UCSD-AML1 (cell line): ENCODE results near the gene KDM8.
"Not testable (repeated sequence)": the region's sequence is repeated elsewhere in the genome, so short reads cannot be mapped to it uniquely, and the experiment has no call there.

Experiments used
- DNase-seq: peaks from one replicate; lab custom pipeline; 2025; ENCODE audit not compliant: unreplicated experiment; lab: John Stamatoyannopoulos, UW

The KDM8 gene

DNA sequence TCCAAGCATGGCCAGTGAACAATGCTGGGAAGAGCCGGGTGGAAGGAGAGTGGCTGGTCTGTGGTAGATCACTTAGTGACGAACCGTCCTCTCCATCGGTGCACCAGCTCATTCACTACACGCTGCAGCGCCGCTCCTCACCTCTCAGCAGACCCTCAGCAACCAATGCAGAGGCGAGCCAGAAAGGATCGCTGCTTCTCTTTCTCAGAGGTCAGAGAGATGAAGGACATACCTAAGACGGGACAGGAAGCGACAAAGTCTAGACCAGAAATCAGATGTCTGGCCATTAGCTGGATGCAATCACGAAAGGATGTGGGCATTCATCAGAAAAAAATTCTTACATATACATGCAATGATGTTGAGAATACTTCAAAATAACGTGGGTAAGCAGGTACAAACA is 38.3 kb downstream of the KDM8 start:
- DNase-seq = no peak

DNA sequence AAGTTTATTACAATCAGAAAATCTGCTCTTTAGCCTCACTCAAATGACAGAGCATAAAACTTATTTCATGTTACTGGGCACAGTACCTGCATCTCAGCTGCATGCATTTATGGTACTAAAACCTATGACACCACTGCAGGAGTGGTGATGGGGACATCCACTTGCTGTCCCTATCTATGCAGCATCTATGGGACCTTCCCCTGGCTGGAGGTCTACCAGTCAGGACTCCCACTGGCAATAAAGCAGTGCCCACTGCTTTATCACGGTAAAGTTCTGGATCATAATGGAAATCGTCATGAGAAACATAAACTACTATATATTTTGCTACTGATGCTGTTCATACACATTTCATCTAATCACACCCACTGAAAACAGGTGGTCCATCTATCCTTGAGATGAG is 39.1 kb downstream of the KDM8 start:
- DNase-seq = no peak

DNA sequence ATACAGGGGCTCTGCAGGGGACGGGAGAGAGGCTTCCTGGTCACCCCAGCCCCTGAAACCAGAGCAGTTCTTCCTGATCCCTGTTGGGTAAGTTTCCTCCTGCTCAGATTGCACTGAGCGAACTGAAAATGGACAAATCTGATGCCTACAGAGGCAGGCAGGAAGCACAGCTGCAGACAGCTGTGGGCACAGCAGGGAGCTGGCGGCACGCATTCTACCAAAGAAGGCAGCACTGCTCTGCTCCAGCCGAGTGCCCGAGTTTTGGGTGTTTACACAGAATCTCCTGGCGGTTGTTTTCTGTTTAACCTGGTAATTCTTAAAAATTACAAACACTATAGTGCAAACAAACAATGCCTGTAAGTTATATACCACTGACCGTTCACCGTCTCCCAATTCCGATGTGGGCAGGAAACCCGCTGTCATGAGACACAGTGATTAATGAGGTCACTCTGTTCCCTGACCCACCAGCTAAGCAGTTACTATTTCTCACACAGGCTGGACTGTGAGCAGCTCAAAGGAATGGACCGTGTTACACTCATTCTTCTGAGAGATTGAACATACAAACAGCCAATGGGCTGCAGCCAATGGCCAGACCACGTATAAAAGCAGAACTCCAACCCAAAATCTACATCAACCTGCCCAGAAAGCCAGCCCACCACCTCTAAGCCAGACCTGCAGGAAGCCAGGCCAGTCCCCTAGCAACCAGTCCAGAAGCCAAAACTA is 39.7 kb downstream of the KDM8 start:
- DNase-seq = peak; percentile 66

DNA sequence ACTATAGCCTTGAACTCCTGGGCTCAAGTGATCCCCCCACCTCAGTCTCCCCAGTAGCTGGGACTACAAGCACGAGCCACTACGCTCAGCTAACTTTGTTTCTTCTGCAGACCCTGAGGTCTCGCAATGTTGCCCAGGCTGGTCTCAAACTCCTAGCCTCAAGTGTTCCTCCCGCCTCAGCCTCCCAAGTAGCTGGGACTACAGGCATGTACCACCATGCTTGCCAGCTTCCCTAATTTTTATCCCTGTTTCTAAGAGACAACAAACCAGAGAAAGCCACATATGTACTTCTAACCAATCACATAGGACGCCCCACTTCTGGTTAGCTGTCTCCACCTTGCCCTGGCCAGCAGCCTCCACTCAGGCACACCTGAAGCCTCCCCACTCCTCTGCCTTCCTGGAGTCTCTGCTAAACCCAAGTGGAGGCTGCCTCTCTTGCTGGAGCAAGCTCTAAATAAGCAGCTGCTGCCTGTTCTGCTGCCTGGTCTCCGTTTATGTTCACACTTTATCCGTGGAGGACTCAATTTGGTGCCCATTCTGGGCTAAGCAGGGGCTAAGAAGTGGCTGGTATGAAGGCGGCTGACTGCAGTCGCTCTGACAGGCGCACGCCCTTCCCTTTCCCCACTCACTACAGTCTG is 40.5 kb downstream of the KDM8 start:
- DNase-seq = no peak

DNA sequence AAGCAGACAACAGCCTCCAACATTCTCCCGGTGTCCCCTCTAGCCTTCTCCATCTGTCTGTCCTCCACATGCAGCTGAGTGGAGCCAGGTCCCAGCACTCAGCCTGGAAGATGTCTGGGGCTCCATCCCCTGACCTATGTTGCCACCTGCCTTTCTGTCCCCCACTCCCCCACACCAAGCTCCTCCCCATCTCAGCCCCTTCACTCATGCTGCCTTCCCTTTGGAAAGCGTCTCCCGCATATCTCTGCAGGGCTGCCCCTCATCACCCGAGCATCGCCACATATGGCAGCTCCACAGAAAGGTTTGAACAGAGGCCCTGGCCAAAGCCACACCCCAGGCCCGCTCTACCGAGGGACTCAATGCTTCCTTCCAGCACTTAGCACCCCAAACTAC is 41.0 kb downstream of the KDM8 start:
- DNase-seq = no peak

DNA sequence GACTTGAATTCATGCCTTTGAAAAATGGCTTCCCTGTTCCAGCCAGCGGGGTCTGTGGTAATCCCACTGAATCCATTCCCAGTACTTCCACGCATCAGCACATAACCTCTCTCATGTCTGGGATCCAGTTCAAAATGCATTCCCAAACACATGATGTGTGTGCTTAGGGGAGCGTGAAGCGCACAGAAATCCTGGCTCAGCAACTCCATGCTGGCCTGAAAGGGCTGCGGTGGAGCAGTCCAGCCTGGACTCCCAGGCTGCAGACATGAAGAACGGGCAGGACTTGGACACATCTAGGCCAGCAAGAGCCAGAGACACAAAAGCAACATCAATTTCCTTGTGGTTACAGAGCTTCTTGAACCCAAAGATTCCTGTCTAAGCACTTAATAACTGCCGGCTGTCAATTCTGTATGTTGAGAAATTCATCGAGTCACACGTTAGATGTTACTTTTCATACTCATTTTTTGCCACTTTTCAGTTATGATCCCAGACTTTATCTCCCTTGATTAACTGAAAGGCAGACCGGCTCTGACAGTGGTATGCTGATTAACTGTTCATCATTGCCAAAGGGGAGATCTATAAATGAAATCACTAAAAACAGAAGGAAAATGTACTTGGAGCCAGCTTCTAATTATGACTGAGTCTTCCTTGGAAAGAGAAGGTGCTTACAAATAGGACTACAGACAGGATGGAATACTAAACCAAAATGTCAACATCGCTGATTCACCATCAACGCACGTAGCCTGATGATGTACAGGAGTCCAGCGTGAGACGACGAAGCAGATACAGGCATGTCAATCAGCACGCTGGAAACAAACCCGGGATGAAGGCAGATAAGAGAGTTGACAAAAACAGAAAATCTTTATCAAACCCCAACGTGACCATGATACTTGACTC is 42.2 kb downstream of the KDM8 start:
- DNase-seq = no peak

DNA sequence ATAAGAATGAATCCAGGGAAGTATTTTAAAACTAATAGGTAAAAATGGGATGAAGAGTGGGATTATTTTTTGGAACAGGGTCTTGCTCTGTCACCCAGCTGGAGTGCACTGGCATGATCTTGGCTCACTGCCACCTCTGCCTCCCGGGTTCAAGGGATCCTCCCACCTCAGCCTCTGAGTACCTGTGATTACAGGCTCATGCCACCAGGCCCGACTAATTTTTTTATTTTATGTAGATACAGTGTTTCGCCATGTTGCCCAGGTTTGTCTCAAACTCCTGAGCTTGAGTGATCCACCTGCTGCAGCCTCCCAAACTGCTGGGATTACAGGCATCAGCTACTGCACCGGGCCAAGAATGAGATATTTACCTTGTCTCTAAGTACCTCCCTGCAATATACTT is 43.1 kb downstream of the KDM8 start:
- DNase-seq = no peak

DNA sequence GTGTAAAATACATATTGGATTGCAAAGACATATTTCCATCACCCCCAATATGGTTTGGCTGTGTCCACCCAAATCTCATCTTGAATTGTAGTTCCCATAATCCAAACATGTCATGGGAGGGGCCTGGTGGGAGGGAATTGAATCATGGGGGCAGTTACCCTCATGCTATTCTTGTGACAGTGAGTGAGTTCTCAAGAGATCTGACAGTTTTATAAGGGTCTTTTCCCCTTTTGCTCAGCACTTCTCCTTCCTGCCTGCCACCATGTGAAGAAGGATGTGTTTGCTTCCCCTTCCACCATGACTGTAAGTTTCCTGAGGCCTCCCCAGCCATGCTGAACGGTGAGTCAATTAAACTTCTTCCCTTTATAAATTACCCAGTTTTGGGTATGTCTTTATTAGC is 43.8 kb downstream of the KDM8 start:
- DNase-seq = not testable (repeated sequence)

DNA sequence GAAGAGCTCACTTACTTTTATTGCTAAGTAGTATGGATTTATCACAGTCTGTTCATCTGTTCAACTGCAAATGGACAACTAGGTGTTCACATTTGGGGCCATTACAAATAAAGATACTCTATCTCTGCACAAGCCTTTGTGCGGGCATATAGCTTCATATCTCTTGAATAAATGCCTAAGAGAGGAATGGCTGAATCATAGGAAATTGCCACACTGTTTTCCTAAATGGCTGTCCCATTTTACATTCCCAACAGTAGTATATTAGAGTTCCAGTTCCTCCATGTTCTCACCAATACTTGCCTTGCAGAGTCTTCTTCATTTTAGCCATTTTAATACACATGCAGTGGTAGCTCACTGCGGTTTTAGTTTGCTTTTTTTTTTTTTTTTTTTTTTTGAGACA is 44.7 kb downstream of the KDM8 start:
- DNase-seq = no peak

DNA sequence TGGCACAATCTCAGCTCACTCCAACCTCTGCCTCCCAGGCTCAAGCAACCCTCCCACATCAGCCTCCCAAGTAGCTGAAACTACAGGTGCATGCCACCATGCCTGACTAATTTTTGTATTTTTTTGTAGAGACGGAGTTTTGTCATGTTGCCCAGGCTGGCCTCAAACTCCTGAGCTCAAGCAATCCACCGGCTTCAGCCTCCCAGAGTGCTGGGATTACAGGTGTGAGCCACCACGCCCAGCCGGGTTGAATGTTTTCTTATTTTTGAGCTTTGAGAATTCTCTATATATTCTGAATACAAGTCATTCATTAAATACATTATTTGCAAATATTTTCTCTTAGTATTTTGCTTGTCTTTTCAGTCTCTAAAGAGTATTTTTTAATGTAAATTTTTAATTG is 45.6 kb downstream of the KDM8 start:
- DNase-seq = not testable (repeated sequence)

DNA sequence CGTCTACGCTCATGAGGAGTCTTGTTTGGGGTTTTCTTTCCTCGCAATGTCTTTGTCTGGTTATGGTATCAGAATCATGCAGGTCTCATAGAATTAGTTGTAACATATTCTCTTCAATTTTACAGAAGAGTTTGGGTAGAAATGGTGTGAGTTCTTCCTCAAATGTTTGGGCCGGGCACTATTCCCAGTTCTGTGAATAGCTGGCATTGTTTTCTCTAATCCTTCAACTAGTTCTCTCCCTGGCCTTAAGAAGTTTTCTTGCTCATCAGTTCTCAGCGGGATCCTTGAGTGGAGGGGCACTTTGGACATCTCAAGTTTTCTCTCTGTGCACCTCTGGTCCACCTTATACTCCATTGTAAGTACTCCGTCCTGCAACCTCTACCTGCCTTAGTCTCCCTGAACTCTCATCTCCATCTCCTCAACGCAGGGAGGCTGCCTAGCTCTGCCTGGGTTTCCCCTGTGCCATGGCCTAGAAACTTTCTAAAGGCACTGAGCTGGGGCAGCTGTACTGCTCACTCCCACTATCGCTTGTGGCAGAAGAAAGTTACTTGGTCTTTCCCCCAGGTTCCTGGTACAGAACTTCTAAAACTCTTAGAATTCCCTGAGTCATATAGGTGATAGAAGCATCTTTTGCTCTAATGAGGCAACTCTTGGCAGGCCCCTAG is 48.3 kb downstream of the KDM8 start:
- DNase-seq = no peak

DNA sequence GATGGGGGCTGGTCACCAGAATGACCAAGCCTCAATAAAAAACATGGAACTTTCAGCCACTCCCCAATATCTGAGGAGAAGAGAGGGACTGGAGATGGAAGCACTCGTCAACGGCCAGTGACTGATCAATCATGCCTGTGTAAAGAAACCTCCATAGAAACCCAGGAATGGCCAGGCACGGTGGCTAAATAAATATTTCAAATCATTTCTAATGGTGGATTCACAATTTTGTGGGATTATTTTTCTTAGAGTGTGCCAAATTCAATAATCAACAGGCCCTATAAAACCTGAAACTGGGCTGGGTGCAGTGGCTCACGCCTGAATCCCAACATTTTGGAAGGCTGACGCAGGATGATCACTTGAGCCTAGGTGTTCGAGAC is 48.9 kb downstream of the KDM8 start:
- DNase-seq = no peak

DNA sequence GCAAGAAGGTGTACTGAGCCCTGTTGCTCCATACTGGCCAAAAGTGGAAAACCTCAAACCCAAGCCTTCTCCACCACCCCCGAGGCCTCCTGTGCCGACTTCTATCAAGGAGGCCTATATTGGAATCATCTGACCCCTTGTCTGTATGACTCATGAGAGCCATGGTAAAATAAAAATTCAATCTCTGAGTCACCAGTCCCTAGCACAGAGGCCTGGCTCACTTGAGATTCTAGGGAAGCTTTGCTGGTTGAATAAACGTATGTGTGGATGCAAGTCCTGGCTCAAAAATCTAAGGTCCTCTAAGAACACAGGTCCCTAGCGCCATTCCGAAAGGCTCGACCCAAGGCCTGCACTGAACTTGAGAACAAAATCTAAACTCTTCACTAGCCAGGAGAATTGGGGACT is 50.2 kb downstream of the KDM8 start:
- DNase-seq = no peak

DNA sequence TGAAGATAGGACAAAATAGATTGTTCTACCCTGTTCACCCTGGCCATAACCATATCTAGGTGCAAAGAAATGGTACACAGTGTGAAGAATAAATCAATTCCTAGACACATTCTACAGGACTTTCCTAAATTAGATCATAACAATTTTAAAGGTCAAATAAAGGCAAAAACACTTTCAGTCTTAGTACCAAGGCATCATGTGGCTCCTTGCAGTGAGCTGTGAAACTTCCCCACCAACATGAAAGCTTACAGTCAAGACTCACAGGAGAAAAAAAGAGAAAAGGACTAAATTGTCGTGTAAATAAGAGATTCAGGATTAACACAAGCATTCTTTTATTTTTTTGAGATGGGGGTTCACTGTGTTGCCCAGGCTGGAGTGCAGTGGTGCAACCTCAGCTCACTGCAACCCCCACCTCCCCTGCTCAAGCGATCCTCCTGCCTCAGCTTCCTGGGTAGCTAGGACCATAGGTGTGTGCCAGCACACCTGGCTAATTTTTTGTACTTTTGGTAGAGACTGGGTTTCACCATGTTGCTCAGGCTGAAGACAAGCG is 51.0 kb downstream of the KDM8 start:
- DNase-seq = no peak

DNA sequence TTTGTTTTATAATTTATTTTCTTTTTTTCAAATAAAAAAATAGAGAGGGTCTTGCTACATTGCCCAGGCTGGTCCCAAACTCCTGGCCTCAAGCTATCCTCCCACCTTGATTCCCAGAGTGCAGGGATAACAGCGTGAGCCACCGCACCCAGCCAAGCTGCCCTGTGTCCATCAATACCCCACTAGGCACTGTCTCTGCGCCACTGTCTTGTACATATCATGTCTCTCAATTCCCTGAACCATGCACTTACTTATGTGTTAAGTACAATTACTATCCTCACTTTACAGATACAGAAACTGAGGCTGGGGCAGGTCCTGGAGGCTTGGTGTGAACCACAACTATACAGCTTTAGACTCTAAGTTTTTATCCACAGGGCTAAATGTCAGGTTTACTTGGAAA is 53.5 kb downstream of the KDM8 start:
- DNase-seq = no peak

DNA sequence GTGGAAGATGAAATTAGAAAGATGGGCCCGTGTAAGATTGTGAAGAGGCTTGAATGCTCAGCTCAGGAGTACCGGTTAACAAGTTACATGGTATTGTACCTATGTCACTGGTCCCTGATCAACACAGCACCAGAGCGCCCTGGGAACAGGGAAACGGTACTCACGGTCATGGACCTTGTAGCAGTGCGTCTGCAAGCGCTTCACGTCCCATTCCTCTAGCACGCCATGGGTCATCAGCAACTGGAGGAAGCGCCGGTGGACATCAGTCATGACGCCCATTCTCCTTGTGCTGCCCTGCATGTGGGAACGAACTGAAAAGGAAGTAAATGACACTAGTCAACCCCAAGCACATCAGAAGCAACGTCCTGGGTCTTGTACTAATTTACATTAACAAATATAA is 53.9 kb downstream of the KDM8 start:
- no peak for DNase-seq

DNA sequence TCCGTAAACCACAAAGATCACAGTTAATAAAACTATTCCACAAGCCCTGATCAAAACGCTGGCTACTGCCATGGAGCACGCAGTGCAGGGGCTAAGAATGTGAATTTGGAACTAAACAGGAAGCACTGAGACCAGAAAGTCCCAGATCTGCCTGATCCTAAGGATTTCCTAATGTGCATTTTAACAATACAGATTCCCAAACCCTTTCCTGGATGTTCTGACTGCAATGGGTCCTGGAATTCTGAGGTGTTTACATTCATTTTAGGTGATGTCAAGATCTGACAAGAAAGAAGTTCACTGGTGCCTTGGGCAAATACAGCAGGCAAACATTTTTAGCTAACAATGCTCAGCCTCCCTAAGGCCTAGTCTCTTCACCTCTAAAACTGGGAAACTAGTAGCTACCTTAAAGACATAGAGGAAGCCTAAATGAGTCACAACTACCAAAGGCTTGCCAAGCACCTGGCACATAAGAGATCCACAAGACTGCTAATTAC is 55.0 kb downstream of the KDM8 start:
- DNase-seq = no peak

DNA sequence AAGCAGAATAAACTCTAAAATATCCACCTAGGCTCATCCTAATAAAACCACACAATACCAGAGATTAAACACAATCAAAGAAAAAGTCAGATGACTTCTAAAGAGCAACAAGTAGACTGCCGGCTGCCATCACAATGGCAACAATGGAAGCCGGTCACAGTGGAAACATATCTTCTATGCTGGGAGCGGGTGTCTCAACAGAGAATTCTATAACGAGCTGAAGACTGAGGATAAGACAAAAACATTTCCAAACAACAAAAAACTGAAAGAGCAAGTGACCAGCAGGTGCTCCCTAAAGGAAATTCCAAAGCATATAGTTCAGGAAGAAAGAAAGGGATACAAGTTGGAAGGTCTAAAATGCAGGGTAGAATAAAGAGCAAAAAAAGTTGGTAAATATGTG is 56.4 kb downstream of the KDM8 start:
- DNase-seq = no peak

DNA sequence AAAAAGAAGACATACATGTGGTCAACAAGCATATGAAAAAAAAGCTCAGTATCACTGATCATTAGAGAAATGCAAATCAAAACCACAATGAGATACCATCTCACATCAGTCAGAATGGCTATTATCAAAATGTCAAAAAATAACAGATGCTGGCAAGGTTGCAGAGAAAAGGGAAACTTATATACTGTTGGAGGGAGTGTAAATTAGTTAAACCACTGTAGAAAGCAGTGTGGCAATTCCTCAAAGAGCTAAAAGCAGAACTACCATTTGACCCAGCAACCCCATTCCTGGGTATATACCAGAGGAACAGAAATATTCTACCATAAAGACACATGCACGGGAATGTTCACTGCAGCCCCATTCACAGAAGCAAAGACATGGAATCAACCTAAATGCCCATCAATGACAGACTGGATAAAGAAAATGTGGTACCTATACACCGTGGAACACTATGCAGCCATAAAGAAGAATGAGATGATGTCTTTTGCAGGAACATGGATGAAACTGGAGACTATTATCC is 59.6 kb downstream of the KDM8 start:
- DNase-seq = not testable (repeated sequence)

DNA sequence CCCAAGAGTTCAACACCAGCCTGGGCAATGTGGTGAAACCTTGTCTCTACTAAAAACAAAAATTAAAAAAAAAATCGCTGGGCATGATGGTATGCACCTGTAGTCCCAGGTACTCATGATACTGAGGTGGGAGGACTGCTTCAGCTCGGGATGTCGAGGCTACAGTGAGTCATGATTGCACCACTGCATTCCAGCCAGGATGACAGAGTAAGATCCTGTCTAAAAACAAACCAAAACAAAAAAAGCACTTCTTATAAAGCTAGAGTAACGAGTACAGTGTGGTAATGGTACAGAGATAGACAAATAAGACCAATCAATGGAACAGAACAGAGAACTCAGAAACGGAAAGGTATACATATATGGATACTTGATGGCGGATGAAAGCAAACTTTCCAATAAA is 60.8 kb downstream of the KDM8 start:
- no peak for DNase-seq

DNA sequence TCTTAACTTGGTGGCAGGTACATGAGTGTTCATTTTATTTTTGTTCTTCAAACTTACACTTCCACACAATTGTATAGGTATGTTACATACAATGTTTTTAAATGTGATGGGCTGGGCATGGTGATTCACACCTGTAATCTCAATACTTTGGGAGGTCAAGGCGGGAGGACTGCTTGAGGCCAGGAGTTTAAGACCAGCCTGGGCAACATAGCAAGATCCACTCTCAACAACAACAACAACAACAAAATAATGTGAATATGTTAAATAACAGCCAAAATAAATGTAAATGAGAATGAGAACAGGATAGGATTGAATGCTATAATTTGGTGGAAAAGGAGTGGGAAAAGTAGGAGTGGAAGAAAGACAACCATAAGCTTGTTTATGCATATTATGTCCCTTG is 62.7 kb downstream of the KDM8 start:
- DNase-seq = no peak
